GM20431 (cell line): ENCODE measurements around the gene PTPRN.
"Not testable (repeated sequence)": the region's sequence is repeated elsewhere in the genome, so short reads cannot be mapped to it uniquely, and the experiment has no call there.

Experiments
- in situ Hi-C: fragments of 300-500 bp; cut with MseI, MboI; formaldehyde crosslinking; loops from one replicate; pipeline ENCODE4 v1.15.0; 2020; ENCODE audit warnings: low sequenced_read_pairs; ENCODE audit not compliant: unreplicated experiment

PTPRN gene

GRCh38 chr2:219309278-219309677, at the start of gene PTPRN:
PTPRN (minus strand) TSS chr2:219309401; CDS start chr2:219309332, 69 bp downstream.
- in situ Hi-C loops: loop anchor here (10.0 kb wide), 1 partner anchor 154 kb away; no protein-coding TSS in a partner anchor

- in situ Hi-C loops: no loop called here
These were observed 49.2 kb upstream of the PTPRN start for GRCh38 chr2:219358170-219359075.

GRCh38 chr2:219356834-219357233, 47.6 kb upstream of the PTPRN start:
- in situ Hi-C loops: no loop called here

- in situ Hi-C loops: no loop called here
These were observed 45.4 kb upstream of the PTPRN start for GRCh38 chr2:219354582-219354981.

DNA sequence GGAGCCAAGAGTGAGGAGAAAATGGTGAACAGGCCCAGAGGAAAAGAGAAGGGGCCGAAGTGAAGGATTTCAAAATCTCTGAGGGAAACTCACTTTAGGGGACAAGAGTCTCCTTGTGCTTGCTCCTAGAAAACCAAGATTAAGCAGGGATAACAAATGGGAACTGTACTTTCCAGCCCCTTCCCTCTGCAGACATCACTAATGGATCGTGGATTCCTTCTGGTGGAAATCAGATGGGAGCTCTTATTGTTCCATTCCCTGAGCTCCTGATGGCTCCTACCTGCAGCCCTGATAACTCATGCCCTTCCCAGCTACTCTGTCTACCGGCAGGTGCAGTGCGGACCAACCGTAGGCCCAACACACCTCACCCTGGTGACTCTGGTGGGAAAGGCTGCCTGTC, 43.9 kb upstream of the PTPRN start:
- in situ Hi-C loops: no loop called here

- in situ Hi-C loops: no loop called here
These were observed 43.3 kb upstream of the PTPRN start for GRCh38 chr2:219352448-219353023.

DNA sequence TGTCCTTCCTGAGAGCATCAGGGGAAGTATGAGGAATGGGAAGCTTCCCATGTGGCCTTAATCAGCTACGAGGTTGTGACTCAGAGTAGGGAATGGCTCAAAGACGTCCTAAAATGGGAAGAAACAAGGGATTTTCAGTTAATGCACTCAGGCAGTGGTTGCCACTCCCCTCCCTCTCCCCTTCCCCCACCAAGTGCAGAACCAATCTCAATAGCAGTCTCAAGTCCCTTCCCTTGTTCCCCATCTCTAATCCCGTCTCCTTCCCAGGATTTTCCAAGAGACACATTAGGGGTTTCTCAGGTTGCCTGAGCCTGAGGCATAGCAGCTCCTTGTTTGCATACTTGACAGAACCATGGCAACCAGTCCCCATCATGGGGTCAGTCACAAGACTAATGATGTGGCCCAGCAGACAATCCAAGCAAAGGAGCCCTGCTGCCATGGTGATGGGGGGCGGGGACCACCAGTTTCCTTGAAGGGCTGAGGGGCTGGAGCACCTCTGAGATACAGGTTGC, 41.6 kb upstream of the PTPRN start:
- in situ Hi-C loops: no loop called here

DNA sequence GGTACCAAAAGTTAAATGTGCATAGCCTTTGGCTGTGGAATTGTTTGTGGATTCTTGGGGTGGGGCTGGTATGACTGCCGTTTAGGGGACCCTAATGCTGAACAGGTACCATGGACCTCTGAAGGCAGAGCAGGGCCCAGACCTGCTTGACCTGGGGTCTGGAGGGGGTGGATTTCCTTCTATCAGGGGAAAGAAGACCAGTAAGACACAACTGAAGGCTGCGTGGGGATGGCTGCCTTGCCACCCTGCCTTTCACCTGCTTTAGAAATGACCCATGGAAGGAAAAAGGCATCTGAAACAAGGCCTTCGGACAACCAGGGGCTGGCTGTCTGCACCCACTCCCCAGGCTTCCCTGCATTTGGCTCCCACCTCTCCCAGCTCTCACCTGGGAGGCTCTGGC, 41.0 kb upstream of the PTPRN start:
- in situ Hi-C loops: no loop called here

GRCh38 chr2:219344751-219345430, 35.7 kb upstream of the PTPRN start:
- in situ Hi-C loops: no loop called here

GRCh38 chr2:219335373-219335786, 26.2 kb upstream of the PTPRN start:
- in situ Hi-C loops: no loop called here

- in situ Hi-C loops: no loop called here
These were observed 24.9 kb upstream of the PTPRN start for GRCh38 chr2:219334076-219334475.

GRCh38 chr2:219332542-219332941, 23.3 kb upstream of the PTPRN start, which contains the start of gene RESP18:
RESP18 (minus strand) TSS chr2:219332744.
- in situ Hi-C loops: no loop called here

GRCh38 chr2:219331560-219332213, 22.5 kb upstream of the PTPRN start:
- in situ Hi-C loops: no loop called here

DNA sequence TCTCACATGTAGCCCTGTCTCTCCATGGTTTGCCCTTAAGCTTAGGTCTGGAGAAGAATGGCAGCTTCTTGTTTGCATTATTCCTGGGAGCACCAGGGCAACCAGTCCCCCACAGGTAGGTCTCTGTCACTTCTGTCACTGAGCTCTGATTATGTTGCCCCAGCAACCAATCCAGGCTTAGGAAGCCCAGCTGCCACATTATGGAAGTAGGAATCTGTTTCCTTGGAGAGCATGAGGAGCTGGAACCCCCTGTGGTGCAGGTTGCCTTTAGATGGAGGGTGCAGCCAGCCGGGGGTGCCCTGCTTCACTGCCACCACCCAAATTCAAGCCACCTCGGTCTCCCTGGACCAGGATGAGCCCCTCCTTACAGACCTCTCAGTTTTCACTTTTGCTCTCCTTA, 18.5 kb upstream of the PTPRN start:
- in situ Hi-C loops: no loop called here

DNA sequence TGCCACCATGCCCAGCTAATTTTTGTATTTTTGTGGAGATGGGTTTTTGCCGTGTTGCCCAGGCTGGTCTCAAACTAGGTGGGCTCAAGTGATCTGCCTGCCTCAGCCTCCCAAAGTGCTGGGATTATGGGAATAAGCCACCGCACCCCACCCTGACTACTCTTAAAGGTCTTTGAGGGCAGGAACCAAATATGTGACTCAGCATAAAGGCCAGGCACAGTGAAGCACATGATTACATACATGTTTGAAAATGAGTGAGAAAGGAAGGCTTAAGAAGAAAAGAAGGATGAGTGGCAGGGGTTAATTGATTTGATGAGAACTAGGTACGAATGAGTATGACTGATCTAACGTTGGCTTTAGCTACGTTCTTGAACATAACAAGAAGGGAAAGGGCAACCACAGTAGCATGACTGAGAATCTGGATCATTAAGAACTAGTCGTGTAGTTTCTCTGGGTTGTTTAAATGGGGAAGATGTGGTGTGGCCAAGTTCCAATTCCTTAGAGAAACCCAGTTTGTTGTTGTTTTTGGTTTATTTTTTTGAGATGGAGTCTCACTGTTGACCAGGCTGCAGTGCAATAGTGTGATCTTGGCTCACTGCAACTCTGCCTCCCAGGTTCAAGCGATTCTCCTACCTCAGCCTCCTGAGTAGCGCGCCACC, 16.6 kb upstream of the PTPRN start:
- in situ Hi-C loops: no loop called here

- in situ Hi-C loops: no loop called here
These were observed 15.9 kb upstream of the PTPRN start for GRCh38 chr2:219325136-219325535.

GRCh38 chr2:219323434-219323833, 14.2 kb upstream of the PTPRN start:
- in situ Hi-C loops: no loop called here

DNA sequence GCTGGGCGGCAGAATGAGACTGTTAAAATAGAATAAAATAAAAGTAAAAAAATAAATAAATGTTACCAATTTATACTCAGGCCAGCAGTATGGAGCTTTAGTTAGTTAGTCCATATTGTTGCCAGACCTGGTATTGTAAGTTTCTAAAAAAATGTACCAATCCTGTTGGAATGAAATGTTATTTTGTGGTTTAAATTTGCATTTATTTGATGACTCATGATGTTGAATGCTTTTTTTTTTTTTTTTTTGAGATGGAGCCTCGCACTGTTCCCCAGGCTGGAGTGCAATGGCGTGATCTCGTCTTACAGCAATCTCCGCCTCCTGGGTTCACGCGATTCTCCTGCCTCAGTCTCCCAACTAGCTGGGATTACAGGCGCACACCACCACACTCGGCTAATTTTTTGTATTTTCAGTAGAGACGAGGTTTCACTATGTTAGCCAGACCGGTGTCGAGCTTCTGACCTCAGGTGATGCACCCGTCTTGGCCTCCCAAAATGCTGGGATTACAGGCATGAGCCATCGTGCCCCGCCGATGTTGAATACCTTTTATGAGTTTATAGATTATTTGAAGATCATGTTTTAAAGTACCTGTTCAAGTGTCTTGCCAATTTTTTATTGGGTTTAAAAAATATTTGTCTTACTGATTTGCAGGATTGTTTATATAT, 5.7 kb upstream of the PTPRN start:
- in situ Hi-C loops: no loop called here

- in situ Hi-C loops: not testable (repeated sequence)
These were observed 3.6 kb upstream of the PTPRN start for GRCh38 chr2:219312683-219313263.
